HPDE6-E6E7 (cell line): ENCODE results near the gene WDFY2.
"Not testable (repeated sequence)": the region's sequence is repeated elsewhere in the genome, so short reads cannot be mapped to it uniquely, and the experiment has no call there.

ENCODE experiments used
- DNase-seq: peaks from one replicate; pipeline ENCODE4 v3.0.0; 2011; ENCODE audit warnings: missing footprints; ENCODE audit errors: extremely low spot score

The WDFY2 gene

DNA sequence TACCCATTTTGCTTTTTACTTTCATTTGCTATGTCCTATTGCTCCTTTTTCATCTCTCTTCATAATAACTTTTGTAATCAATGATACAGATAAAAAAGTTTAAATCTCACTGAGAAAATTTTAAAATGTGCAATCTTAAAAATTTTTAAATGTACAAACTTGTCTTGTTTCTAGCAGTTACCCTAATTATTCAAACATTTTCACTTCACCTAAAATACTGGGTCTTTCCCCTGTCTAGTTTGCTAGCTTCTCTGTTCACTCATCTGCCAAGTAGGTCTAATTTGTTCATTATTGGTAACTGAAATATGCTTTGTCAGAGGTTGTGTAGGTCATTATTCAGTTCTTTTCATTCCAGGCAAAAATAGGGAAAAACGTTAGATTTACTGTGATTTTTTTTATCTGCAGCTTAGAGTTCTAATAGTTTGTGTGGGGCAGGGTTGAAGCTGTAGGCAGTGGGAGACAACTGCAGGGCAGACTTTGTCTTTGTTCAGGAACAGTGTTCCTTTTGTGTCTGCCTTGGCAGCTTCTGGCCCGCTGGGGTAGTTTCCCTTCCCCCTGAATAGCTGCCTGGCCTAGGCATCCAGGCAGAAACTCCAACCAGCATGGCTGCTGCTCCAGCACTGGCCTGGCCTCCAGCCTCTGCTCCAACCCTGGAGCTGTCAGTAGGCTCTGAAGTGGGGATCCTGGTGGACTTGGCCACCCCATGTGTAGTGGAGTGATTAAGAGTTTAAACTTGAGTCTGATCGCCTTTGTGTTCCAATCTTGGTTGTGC, 48.5 kb downstream of the WDFY2 start:
- no peak for DNase-seq

DNA sequence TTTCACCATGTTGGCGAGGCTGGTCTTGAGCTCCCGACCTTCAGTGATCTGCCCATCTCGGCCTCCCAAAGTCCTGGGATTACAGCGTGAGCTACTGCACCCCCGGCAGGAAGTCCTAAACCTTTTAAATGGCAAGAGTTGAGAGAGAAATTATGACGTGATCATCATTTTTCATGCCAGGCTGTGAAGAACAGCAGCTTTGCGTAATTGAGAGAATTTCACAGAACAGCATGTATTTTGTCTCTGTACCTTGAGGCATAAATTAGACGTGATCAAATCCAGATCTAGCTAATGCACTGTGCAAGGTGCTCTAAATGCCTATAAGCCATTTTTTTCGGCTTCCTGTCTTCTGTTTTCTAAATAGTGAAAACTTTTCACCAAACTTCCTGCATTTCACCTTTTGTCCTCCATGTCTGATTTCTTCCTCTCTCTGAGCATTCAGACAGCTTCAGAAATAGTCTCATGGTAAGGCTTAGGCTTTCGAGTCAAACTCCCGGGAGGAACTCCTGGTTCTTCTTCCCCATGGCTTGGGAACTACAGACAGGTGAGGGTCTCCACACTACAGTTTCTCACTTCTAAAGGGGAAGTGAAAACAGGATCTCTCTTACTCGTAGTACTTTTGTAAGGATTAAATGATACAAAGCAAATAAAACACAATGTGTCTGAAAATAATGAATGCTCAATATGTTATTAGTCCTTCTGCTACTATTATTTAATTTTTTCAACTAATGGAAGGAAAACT, 51.0 kb downstream of the WDFY2 start:
- no peak for DNase-seq

DNA sequence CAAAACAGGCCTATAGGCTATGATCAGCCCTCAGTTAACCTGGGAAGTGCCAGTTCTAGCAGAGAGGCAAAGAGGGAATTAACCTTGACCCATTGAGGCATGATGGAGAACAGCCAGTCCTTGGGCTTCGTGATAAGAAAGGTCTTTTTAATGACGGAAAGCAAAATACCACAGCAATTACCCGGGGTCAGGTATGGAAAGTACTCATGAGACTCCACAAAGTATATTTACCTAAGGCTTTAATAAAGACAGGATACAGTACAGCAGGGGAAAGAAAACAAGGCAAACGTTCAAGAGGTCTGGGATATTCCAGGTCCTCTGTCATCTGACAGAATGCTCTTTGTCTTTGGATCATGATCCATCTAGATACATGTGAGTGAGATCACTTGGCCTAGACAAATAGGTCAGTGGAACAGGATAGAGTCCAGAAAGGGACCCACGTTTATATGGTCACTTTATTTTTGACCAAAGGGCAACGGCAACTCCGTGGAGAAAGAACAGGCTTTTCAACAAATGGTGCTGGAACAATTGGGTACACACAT, 52.2 kb downstream of the WDFY2 start:
- no peak for DNase-seq

DNA sequence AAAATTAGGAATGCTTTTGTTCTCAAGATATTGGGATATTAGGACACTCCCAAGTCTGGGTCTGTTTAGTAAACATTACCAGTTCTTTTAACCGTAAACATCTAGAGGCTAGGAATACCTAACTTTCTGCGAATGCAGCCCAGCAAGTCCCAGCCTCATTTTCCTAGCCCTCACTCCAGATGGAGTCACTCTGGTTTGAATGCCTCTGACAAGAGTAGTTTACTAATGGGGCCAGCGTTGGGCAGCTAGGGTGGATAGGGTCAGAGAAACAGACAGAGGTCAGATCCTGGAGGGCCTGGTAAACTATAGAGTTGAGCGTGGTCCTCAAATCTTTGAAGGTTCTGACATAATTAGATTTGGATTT, 53.6 kb downstream of the WDFY2 start:
- DNase-seq: no peak

DNA sequence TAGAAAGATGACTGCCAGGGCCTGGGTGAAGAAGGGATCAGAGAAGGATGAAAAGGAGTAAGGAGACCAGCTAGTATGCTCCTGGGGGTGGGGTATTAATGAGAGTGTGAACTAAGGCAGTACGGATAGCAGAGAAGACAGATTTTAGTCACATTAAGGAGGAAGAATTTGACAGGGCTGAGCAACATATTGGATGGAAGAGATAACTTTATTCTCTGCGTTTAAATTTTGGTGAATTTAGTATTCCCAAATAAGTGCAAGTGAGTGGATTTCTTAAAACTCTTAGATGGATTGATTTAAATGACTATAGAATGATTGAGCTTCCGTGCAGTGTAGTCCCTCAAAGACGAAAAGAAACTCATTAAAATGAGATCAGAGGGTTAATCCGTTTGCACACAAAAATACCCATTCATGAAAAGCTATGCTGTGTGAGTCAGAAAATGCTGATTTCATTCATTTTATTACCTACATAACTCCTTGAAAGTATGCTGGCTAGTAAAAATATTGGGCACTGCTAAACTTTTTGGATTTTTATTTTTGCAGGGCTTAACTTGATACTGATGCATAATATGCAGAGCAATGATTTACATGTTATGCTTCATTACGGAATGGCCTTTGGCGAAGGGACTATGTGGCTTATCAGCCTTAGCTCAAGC, 54.1 kb downstream of the WDFY2 start:
- no peak for DNase-seq

DNA sequence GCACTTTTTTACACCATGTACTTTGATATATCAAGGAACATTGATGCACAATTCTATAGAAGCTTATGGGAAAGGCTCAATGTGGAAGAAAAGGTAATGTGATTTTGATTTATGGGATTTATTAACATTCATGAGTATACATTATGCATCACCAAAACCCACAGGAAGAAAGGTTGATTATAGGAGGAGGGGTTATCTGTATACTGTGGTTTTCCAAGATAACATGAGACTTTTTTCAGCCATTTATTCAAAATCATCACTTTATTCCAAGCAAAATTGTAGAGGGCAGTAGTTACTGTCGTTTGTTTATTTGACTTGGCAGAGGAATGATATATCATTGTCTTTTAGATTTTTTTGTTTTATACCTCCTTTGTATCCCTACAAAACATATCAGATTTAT, 54.9 kb downstream of the WDFY2 start:
- no peak for DNase-seq

DNA sequence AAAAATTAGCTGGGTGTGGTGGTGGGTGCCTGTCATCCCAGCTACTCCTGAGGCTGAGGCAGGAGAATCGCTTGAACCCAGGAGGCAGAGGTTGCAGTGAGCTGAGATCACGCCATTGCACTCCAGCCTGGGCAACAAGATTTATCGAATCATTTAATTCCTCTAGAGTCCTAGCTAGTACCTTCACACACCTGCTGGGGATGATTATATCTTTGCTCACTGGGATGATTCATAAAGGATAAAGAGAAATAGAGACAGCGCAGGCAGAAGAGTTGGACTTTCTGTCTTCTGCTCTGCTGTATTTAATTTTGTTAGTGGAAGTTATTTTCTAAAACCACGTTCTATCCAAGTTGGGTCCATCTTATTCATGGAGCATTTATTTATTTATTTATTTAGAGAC, 56.4 kb downstream of the WDFY2 start:
- DNase-seq: not testable (repeated sequence)

DNA sequence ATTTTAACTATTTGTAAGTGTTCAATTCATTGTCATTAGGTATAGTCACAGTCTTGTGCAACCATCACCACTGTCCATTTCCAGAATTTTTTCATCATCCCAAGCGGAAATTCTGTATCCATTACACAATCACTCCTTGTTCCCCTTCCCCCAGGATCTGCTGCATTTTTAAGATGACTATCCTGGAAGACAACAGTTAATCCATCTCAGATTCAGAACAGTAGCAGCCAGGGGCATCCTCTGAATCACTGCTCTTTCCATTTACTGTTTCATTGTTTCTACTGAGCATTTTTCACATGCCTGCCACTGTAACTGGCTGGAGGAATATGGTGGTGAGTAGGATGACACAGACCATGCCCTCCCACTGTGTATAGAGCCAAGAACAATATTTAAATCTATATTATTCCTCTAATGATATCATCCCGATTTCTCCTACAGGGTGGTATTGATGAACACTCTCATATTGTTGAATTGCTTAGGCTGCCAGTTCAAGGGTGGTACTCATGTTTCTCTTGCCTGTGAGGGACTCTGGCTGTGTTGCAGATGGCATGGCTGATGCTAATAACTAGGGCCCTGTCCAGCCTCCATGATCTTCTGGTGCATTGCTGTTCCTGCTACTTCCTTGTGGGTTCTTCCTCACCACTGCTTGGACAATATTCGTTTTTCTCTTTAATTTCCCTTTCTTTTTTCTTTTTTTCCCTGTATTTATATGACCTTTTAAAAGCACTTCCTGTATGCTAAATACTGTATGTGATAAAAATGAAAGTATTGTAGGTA, 59.0 kb downstream of the WDFY2 start:
- DNase-seq: peak; percentile 19

DNA sequence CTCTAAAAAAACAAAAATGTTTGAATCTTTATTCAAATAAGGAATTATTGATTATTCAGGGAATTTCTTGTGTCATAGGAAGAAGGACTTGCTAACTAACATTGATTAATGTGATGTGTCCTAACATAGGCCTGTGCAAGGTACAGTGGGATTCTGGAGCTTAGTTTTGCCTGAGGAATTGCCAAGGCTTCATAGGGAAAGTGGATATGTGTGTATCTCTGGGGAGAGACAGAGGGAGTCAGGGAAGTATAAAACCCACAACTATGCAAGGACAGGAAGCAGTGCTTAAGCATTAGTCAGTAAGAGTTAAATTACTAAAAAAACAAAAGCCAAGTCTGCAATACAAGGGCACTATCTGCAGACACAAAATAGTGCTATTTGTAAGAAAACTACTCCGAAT, 59.6 kb downstream of the WDFY2 start:
- DNase-seq: peak; percentile 17

DNA sequence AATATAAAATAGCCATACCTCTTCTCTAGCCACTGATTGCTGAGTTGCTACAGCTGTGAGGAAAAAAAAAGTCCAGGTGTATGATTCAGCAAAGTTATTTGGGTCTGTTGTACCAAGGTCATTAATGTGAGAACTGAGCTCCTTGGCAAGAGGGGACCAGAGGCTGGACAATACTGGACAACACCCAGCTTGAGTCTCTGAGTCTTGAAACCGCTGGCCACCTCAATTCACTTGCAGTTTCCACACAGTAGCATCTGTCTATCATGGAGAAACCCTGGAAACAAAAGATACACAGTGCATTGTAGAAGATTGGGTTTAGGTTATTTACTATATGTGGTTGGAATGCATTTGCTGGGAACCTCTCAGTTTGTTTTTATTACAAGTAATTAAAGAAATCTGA, 60.4 kb downstream of the WDFY2 start:
- DNase-seq: no peak

DNA sequence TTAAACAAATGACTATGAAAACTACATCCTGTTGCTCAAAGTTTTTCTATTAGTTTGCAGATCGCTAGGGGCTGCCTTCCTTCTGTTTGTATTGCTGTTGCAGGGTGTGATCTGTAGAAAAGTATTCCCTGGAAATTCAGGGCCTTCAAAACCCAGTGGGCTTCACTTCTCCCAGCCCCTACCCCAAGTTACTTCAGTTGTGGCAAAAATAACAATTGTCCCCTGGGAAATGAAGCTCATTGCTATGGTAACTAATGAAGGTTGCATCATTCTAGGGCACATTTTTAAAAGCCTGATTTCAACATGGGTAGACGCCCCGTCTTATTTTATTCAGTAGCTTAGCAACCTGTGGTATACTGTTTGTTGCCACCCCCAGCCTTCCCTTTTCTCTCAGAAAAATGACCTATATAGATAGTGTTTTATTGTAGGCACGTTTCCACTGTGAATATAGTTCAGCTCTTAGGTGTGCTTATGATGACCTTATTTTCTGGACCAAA, 60.9 kb downstream of the WDFY2 start:
- DNase-seq: no peak

DNA sequence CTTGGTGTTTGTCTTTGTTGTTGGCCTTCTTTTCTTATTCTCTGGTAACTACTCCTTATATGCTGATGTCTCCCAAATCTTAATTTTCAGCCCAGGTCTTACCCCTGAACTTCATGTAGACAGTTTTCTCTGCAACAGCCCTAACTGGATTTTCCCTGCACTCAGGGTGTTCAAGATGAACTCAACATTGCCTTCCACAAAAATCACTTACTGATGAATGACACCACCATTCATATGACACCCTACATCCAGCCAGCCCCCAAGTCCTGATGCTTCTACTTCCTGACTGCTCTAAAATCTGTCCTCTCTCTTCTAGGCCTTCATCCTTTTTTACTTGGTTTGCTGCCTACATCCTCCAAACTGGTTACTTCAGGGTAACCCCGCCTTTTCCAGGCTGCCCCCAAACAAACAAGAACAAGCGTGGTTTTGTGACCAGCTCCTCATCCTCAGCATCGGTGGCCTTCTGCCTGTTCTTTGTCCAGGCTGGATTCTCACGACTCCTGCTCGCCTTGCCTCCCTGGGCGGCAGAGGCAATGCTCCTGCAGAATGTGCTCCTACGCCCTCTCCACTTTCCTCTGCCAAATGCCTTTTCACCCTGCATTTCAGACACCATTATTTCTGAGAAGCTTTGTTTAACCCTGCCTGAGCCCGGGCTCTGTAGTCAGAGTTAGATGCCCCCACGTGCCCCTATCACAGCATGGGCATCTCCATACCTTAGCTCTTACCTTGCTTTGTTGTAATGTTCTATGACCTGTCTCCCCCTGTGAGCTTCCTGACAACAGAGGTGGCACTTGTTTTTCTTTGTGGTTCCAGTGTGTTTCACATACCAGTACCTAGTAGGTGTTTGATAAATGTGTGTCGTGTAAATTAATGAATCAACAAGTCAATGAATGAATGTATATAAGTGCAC, 61.8 kb downstream of the WDFY2 start:
- no peak for DNase-seq

DNA sequence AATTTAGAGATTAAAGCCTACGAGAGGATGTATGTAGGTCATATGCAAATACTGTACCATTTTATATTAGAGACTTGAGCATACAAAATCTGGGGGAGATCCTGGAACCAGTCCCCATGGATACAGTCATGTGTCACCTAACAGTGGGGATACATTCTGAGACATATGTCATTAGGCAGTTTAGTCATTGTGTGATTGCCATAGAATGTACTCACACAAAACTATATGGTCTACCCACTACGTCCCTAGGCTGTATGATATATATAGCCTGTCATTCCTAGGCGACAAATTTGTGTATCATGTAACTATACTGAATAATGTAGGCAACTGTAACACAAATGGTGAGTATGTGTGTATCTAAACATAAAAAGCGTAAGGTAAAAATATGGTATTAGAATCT, 62.8 kb downstream of the WDFY2 start:
- DNase-seq: no peak

DNA sequence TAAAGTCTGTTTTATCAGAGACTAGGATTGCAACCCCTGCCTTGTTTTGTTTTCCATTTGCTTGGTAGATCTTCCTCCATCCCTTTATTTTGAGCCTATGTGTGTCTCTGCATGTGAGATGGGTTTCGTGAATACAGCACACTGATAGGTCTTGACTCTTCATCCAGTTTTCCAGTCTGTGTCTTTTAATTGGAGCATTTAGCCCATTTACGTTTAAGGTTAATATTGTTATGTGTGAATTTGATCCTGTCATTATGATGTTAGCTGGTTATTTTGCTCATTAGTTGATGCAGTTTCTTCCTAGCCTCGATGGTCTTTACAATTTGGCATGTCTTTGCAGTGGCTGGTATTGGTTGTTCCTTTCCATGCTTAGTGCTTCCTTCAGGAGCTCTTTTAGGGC, 67.9 kb downstream of the WDFY2 start:
- DNase-seq: not testable (repeated sequence)

DNA sequence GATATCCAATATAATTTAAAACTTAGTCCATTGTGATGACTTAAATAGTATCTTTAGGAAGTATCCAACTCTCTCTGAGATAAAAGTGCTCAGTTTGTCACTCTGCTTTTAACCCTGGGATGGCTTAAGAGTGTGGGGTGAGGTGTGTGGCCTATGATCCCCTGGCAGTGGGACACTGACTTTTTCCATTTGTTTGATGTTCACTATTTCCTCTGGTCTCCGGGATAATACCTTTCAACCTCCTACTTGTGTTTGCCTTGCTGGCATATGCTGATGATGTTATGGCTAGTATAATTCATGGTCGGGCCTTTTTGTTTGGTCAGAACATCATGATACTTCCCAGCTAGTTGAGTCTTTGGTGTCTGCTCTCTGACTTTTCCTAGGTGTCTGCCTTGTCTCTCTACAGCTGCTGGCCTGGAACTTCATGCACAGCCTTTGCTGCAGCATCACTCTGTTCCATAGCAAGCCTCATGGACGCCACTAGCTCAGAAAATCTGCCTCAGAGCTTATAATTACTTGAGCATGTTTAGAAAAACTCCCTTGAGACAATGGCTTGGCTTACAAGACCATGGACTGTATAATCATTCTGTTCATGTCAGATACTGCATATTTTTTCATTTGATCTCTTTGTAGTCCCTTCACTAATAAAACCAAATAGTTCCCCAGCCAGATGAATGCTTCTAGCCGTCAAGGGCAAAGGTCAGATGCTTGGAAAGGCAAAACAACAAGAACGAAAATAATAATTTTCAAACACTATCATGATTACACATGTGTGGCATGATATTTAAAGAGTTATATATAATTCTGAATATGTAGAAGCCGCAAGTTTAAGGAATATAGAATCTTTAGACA, 75.2 kb downstream of the WDFY2 start:
- no peak for DNase-seq

DNA sequence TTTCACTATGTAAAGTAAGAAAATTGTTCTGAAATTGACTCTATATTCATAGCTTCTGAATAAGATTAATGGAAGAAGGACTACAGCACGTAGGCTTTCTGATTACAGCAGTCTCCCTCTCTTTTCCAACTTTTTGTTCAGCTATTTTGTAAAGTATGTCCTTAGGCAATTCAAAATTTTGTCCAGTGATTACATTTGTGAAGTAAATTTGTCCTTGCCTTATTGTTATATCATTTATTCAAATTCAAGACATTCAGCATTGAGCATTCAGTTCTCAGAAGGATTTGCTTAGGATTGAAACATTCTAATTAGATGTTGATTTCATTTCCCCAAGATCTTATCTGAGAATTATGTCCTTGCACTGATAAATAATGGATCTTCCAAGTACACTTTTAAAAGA, 76.6 kb downstream of the WDFY2 start:
- DNase-seq: no peak

DNA sequence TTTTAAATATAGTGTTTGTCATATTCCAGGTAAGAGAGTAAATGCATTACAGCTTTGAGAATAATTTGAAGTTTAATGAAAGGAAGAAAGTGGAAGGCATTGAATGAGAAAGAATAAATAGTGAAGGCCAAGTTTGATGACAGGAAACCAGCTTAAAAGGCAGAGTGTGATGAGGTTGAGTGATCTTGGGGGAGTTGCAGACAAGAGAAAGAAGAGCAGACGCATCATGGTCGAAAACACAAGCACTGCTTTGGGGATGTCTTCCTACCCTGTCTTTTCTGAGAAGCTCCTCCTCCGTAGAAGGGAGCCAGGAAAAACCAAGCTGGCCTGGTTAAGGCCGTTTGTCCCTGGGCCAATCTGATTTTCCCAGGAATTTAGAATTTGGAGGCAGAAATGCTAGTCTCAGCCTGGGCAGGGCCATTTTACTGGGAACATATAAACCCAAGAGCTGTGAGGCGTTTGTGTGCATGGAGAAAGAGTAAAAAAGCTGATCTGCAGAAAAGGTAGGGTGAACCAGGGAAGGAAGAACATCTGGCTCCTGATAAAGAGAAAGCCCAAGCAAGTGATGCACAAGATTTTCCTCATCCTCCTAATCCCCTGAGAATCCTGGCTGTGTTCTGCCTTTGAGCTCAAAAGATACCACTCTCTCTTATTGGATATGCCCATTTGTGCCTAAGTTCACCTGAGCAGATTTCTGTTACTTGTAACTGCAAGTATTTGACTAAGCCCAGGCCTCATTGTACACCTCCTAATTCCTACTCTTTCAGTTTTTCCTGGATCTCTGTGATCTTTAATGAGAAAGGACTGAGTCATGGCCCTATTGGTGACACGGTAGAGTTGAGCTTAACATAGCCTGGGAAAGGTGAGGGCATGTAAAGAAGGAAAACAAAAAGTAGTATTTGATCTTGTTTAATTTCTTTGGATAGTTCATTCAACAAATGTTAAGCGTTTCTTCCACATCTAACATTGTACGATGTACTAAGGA, 80.0 kb downstream of the WDFY2 start:
- DNase-seq: no peak

DNA sequence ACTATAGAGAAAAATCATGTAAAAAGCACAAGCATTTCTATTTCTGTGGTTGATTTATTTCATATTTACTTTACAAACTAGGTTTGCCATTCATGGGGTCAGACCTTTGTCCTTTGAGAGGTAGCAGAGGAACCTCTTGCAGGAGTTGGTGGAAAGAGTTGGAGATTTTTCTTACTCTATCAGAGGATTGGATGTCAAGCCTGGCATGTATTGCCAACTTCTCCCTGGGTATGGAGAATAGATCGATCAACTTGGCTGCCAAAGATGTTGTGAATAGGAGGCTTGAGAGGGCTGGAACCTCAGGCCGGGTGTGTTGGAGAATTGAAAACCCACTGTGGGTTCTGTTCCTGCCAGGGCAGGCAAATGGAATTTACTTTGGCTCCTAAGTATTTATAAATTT, 81.2 kb downstream of the WDFY2 start:
- no peak for DNase-seq
